Activated CD4-positive, alpha-beta T cell treated with anti-CD3 and anti-CD28 coated beads for 4 hours (primary cell): ENCODE data around the gene TP53TG3.
"Not testable (repeated sequence)": the region's sequence is repeated elsewhere in the genome, so short reads cannot be mapped to it uniquely, and the experiment has no call there.

Experiments
- DNase-seq, 2 donors: peaks; one replicate each; pipeline ENCODE4 v3.0.0-alpha.2; 2020

TP53TG3 gene

GRCh38 chr16:32676065-32676464 lies at the start of gene TP53TG3:
Gene TP53TG3, minus strand, starts transcription at chr16:32676165. Its CDS starts 68 bp downstream, at chr16:32676097.
- not testable (repeated sequence) for DNase-seq

GRCh38 chr16:32650876-32651275 lies 25.1 kb downstream of the TP53TG3 start:
- DNase-seq: not testable (repeated sequence)

GRCh38 chr16:32647562-32647961 lies 28.4 kb downstream of the TP53TG3 start:
- DNase-seq: not testable (repeated sequence)

- not testable (repeated sequence) for DNase-seq
These were observed 29.2 kb downstream of the TP53TG3 start for GRCh38 chr16:32646780-32647179.

GRCh38 chr16:32646177-32646576 lies 29.8 kb downstream of the TP53TG3 start:
- DNase-seq: not testable (repeated sequence)

GRCh38 chr16:32645278-32645908 lies 30.6 kb downstream of the TP53TG3 start:
- not testable (repeated sequence) for DNase-seq

- not testable (repeated sequence) for DNase-seq
These were observed 31.2 kb downstream of the TP53TG3 start for GRCh38 chr16:32644715-32645114.

GRCh38 chr16:32637614-32638013 lies 38.4 kb downstream of the TP53TG3 start:
- DNase-seq: not testable (repeated sequence)

GRCh38 chr16:32632096-32632495 lies 43.9 kb downstream of the TP53TG3 start:
- DNase-seq: not testable (repeated sequence)
